SK-N-SH treated with all-trans-retinoic acid at 6 μM for 48 hours (cell line): Measurements from ENCODE around the gene LRMDA.

Experiments used
- ATAC-seq: fragments of 200-7000 bp; cut with Tn5 transposase; 3 replicates; pipeline ENCODE4 v1.9.1; 2020; ENCODE audit warnings: mild to moderate bottlenecking, moderate library complexity
- ARNTL ChIP-seq: fragments of 450-650 bp; formaldehyde crosslinking; IDR thresholded peaks from 2 replicates; pipeline ENCODE4 v1.5.0; 2020; ENCODE audit warnings: low read depth, mild to moderate bottlenecking, moderate library complexity, borderline replicate concordance
- BACH2 ChIP-seq: fragments of 250-450 bp; sonication (Bioruptor Pico); IDR thresholded peaks from 2 replicates; pipeline ENCODE4 v1.9.0; 2021; ENCODE audit warnings: mild to moderate bottlenecking, borderline replicate concordance
- CSDC2 ChIP-seq: fragments of 250-450 bp; sonication (Bioruptor Pico); IDR thresholded peaks from 2 replicates; pipeline ENCODE4 v1.5.0; 2020; ENCODE audit warnings: mild to moderate bottlenecking, moderate library complexity
- GLIS3 ChIP-seq: fragments of 250-450 bp; sonication (Bioruptor Pico); IDR thresholded peaks from 2 replicates; pipeline ENCODE4 v1.5.0; 2020; ENCODE audit warnings: mild to moderate bottlenecking, moderate library complexity
- ISL1 ChIP-seq: fragments of 250-450 bp; sonication (Bioruptor Pico); IDR thresholded peaks from 2 replicates; pipeline ENCODE4 v2.1.2; 2022; ENCODE audit warnings: mild to moderate bottlenecking, moderate library complexity
- OSR1 ChIP-seq: fragments of 250-450 bp; sonication (Bioruptor Pico); IDR thresholded peaks from 2 replicates; pipeline ENCODE4 v1.8.0; 2022; ENCODE audit warnings: moderate library complexity, mild to moderate bottlenecking, inconsistent platforms
- RARB ChIP-seq: fragments of 250-450 bp; sonication (Bioruptor Pico); IDR thresholded peaks from 2 replicates; pipeline ENCODE4 v1.8.0; 2021; ENCODE audit warnings: mild to moderate bottlenecking, moderate library complexity
- TCF4 ChIP-seq: fragments of 250-450 bp; sonication (Bioruptor Pico); IDR thresholded peaks from 2 replicates; pipeline ENCODE4 v1.8.0; 2021; ENCODE audit warnings: mild to moderate bottlenecking, moderate library complexity, borderline replicate concordance
- TOX ChIP-seq: fragments of 250-450 bp; sonication (Bioruptor Pico); IDR thresholded peaks from 2 replicates; pipeline ENCODE4 v1.8.0; 2021; ENCODE audit warnings: mild to moderate bottlenecking, moderate library complexity, borderline replicate concordance
- TSHZ2 ChIP-seq: fragments of 250-450 bp; sonication (Bioruptor Pico); IDR thresholded peaks from 2 replicates; pipeline ENCODE4 v1.5.0; 2020; ENCODE audit warnings: mild to moderate bottlenecking, moderate library complexity
- ZC3H10 ChIP-seq: fragments of 250-450 bp; sonication (Bioruptor Pico); IDR thresholded peaks from 2 replicates; pipeline ENCODE4 v1.5.1; 2021; ENCODE audit warnings: mild to moderate bottlenecking, moderate library complexity
- ZFP3 ChIP-seq: fragments of 250-450 bp; sonication (Bioruptor Pico); IDR thresholded peaks from 2 replicates; pipeline ENCODE4 v1.5.0; 2020; ENCODE audit warnings: mild to moderate bottlenecking, moderate library complexity
- ZFP30 ChIP-seq: fragments of 450-650 bp; formaldehyde crosslinking; IDR thresholded peaks from 2 replicates; pipeline ENCODE4 v1.5.0; 2022; ENCODE audit warnings: mild to moderate bottlenecking, moderate library complexity
- ZNF565 ChIP-seq: fragments of 450-650 bp; formaldehyde crosslinking; conservative IDR thresholded peaks from 2 replicates; pipeline ENCODE4 v1.5.0; 2020; ENCODE audit warnings: low read depth, mild to moderate bottlenecking, moderate library complexity
- ZNF70 ChIP-seq: fragments of 450-650 bp; formaldehyde crosslinking; IDR thresholded peaks from 2 replicates; pipeline ENCODE4 v1.5.0; 2020; ENCODE audit warnings: mild to moderate bottlenecking, moderate library complexity
- TF ChIP-seq, protein P1 (sequence below): fragments of 250-450 bp; sonication (Bioruptor Pico); IDR thresholded peaks from 2 replicates; pipeline ENCODE4 v1.5.1; 2020; ENCODE audit warnings: low read depth, mild to moderate bottlenecking, moderate library complexity
- TF ChIP-seq, protein P2 (sequence below): fragments of 250-450 bp; sonication (Bioruptor Pico); IDR thresholded peaks from 2 replicates; pipeline ENCODE4 v1.8.0; 2020; ENCODE audit warnings: mild to moderate bottlenecking, moderate library complexity, borderline replicate concordance
- TF ChIP-seq, protein P3 (sequence below): fragments of 250-450 bp; sonication (Bioruptor Pico); IDR thresholded peaks from 2 replicates; pipeline ENCODE4 v1.5.1; 2021; ENCODE audit warnings: mild to moderate bottlenecking, moderate library complexity
- TF ChIP-seq, protein P4 (sequence below): fragments of 250-450 bp; sonication (Bioruptor Pico); IDR thresholded peaks from 2 replicates; pipeline ENCODE4 v1.8.0; 2021; ENCODE audit warnings: low read depth, mild to moderate bottlenecking, moderate library complexity, borderline replicate concordance

The LRMDA gene

GRCh38 chr10:75498884-75499350 lies 67.5 kb downstream of the LRMDA start:
- no peak for ATAC-seq
- TF ChIP-seq RARB (CRISPR knock-in tag), result no peak
- no peak for TF ChIP-seq BACH2 (CRISPR knock-in tag)
- TF ChIP-seq CSDC2, result no peak
- no peak for TF ChIP-seq ZNF565 (CRISPR knock-in tag)
- no peak for TF ChIP-seq OSR1 (CRISPR knock-in tag)
- TF ChIP-seq, protein P1, sequence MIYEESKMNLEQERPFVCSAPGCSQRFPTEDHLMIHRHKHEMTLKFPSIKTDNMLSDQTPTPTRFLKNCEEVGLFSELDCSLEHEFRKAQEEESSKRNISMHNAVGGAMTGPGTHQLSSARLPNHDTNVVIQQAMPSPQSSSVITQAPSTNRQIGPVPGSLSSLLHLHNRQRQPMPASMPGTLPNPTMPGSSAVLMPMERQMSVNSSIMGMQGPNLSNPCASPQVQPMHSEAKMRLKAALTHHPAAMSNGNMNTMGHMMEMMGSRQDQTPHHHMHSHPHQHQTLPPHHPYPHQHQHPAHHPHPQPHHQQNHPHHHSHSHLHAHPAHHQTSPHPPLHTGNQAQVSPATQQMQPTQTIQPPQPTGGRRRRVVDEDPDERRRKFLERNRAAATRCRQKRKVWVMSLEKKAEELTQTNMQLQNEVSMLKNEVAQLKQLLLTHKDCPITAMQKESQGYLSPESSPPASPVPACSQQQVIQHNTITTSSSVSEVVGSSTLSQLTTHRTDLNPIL (CRISPR knock-in tag), result no peak
- TF ChIP-seq, protein P2, sequence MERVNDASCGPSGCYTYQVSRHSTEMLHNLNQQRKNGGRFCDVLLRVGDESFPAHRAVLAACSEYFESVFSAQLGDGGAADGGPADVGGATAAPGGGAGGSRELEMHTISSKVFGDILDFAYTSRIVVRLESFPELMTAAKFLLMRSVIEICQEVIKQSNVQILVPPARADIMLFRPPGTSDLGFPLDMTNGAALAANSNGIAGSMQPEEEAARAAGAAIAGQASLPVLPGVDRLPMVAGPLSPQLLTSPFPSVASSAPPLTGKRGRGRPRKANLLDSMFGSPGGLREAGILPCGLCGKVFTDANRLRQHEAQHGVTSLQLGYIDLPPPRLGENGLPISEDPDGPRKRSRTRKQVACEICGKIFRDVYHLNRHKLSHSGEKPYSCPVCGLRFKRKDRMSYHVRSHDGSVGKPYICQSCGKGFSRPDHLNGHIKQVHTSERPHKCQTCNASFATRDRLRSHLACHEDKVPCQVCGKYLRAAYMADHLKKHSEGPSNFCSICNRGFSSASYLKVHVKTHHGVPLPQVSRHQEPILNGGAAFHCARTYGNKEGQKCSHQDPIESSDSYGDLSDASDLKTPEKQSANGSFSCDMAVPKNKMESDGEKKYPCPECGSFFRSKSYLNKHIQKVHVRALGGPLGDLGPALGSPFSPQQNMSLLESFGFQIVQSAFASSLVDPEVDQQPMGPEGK (CRISPR knock-in tag), result no peak
- no peak for TF ChIP-seq TOX (CRISPR knock-in tag)

DNA sequence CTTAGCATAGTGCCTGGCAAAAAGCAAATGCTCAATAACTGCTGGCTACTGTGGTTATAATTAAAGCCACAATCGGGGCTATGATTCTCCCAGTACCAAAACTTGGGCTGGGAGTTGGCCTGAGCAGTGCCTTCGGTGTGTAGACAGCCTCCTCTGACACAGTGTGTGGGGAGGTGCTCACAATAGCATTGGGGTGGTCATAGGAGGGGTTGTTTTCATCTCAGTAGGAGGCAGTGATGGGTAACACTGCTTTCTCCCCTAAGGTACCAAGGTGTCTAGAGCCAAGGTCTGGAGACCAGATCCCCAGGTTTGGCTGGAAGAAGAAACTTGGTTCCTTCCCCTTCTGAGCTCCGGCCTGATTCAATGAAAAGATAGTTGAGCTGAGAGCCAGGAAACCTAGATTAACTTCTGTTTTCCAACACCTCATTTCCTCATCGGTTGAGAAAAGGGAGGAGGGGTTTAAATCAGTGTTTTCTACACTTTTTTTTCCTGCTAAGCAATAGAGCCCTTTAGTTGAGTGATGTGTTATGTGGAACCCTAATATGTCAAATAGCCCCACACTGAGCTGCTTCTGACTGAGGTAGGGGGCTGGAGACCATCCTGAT lies 68.2 kb downstream of the LRMDA start:
- no peak for ATAC-seq
- TF ChIP-seq, protein P1 (CRISPR knock-in tag), result no peak
- TF ChIP-seq, protein P3, sequence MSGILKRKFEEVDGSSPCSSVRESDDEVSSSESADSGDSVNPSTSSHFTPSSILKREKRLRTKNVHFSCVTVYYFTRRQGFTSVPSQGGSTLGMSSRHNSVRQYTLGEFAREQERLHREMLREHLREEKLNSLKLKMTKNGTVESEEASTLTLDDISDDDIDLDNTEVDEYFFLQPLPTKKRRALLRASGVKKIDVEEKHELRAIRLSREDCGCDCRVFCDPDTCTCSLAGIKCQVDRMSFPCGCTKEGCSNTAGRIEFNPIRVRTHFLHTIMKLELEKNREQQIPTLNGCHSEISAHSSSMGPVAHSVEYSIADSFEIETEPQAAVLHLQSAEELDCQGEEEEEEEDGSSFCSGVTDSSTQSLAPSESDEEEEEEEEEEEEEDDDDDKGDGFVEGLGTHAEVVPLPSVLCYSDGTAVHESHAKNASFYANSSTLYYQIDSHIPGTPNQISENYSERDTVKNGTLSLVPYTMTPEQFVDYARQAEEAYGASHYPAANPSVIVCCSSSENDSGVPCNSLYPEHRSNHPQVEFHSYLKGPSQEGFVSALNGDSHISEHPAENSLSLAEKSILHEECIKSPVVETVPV (CRISPR knock-in tag), result no peak
- no peak for TF ChIP-seq ISL1 (CRISPR knock-in tag)
- no peak for TF ChIP-seq GLIS3 (CRISPR knock-in tag)
- TF ChIP-seq BACH2 (CRISPR knock-in tag), result no peak
- no peak for TF ChIP-seq ZC3H10 (CRISPR knock-in tag)
- TF ChIP-seq RARB (CRISPR knock-in tag), result no peak
- TF ChIP-seq ZNF565 (CRISPR knock-in tag), result no peak
- no peak for TF ChIP-seq ARNTL (CRISPR knock-in tag)
- TF ChIP-seq, protein P4, sequence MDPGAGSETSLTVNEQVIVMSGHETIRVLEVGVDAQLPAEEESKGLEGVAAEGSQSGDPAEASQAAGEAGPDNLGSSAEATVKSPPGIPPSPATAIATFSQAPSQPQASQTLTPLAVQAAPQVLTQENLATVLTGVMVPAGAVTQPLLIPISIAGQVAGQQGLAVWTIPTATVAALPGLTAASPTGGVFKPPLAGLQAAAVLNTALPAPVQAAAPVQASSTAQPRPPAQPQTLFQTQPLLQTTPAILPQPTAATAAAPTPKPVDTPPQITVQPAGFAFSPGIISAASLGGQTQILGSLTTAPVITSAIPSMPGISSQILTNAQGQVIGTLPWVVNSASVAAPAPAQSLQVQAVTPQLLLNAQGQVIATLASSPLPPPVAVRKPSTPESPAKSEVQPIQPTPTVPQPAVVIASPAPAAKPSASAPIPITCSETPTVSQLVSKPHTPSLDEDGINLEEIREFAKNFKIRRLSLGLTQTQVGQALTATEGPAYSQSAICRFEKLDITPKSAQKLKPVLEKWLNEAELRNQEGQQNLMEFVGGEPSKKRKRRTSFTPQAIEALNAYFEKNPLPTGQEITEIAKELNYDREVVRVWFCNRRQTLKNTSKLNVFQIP (CRISPR knock-in tag), result no peak
- no peak for TF ChIP-seq OSR1 (CRISPR knock-in tag)
- TF ChIP-seq ZFP30 (CRISPR knock-in tag), result no peak
- TF ChIP-seq CSDC2, result no peak
- TF ChIP-seq TSHZ2, result no peak
- TF ChIP-seq, protein P2 (CRISPR knock-in tag), result no peak
- no peak for TF ChIP-seq TCF4 (CRISPR knock-in tag)
- TF ChIP-seq ZNF70 (CRISPR knock-in tag), result no peak
- no peak for TF ChIP-seq ZFP3 (CRISPR knock-in tag)
- no peak for TF ChIP-seq TOX (CRISPR knock-in tag)
- TF ChIP-seq, all 23 proteins: peak for 0
